Rectal smooth muscle tissue (tissue), 1 donor: Measurements from ENCODE around the gene GTPBP3.

ENCODE experiments used
- H3K27ac ChIP-seq: one replicate; pipeline ENCODE4 v1.7.0; 2013; ENCODE audit warnings: low read depth, low read length, inconsistent platforms
- H3K27me3 ChIP-seq: one replicate; pipeline ENCODE4 v1.7.0; 2013; ENCODE audit warnings: low read length; ENCODE audit not compliant: control insufficient read depth, insufficient read depth
- H3K36me3 ChIP-seq: one replicate; pipeline ENCODE4 v1.7.0; 2013; ENCODE audit warnings: low read length; ENCODE audit not compliant: control insufficient read depth, insufficient read depth
- H3K4me1 ChIP-seq: one replicate; pipeline ENCODE4 v1.7.0; 2013; ENCODE audit warnings: low read length; ENCODE audit not compliant: control insufficient read depth, insufficient read depth
- H3K4me3 ChIP-seq: one replicate; pipeline ENCODE4 v1.7.0; 2013; ENCODE audit warnings: low read length
- H3K9ac ChIP-seq: one replicate; pipeline ENCODE4 v1.7.0; 2013; ENCODE audit warnings: low read length

Gene GTPBP3

GRCh38 chr19:17303167-17303939, 34.0 kb upstream of the GTPBP3 start, which contains the start of gene ABHD8:
Gene ABHD8, minus strand, starts transcription at chr19:17303425. Its CDS starts 1,809 bp downstream, at chr19:17301616.
- H3K4me3 ChIP-seq = peak within 1 kb of the TSS; percentile 79
- peaks cover 16% of the 10 kb centered on the region for H3K4me1 ChIP-seq
- no peaks in the 10 kb centered on the region for H3K27me3 ChIP-seq
- peak within 1 kb of the TSS; percentile 34 for H3K9ac ChIP-seq
- peak within 1 kb of the TSS; percentile 92 for H3K27ac ChIP-seq
- no peaks in the 10 kb centered on the region for H3K36me3 ChIP-seq

- peak overlapping the region; percentile 79 for H3K4me3 ChIP-seq
- H3K27me3 ChIP-seq = no peaks in the 10 kb centered on the region
- H3K27ac ChIP-seq = peak overlapping the region; percentile 92
- H3K36me3 ChIP-seq = no peaks in the 10 kb centered on the region
- no peak overlapping the region for H3K9ac ChIP-seq
- H3K4me1 ChIP-seq = peaks cover 16% of the 10 kb centered on the region
Measured at GRCh38 chr19:17303940-17304267, 33.4 kb upstream of the GTPBP3 start.

- peaks cover 16% of the 10 kb centered on the region for H3K4me1 ChIP-seq
- peak overlapping the region; percentile 92 for H3K27ac ChIP-seq
- H3K4me3 ChIP-seq = peak overlapping the region; percentile 93
- H3K36me3 ChIP-seq = no peaks in the 10 kb centered on the region
- no peaks in the 10 kb centered on the region for H3K27me3 ChIP-seq
- H3K9ac ChIP-seq = no peak overlapping the region
Measured at GRCh38 chr19:17304386-17305215, 32.8 kb upstream of the GTPBP3 start.

- no peak overlapping the region for H3K9ac ChIP-seq
- H3K27ac ChIP-seq = peak overlapping the region; percentile 92
- H3K4me3 ChIP-seq = peak overlapping the region; percentile 93
- H3K4me1 ChIP-seq = peaks cover 18% of the 10 kb centered on the region
- H3K27me3 ChIP-seq = no peaks in the 10 kb centered on the region
- H3K36me3 ChIP-seq = no peaks in the 10 kb centered on the region
Measured at GRCh38 chr19:17305216-17305516, 32.2 kb upstream of the GTPBP3 start.

- no peaks in the 10 kb centered on the region for H3K27me3 ChIP-seq
- H3K9ac ChIP-seq = peak within 1 kb of the TSS; percentile 71
- H3K4me1 ChIP-seq = peaks cover 22% of the 10 kb centered on the region
- peak within 1 kb of the TSS; percentile 93 for H3K4me3 ChIP-seq
- H3K27ac ChIP-seq = peak within 1 kb of the TSS; percentile 92
- no peaks in the 10 kb centered on the region for H3K36me3 ChIP-seq
Measured at GRCh38 chr19:17305517-17306284, 31.7 kb upstream of the GTPBP3 start, which contains the start of gene MRPL34. Gene MRPL34, plus strand, starts transcription at chr19:17305872. Its CDS starts 21 bp downstream, at chr19:17305893.

- peak overlapping the region; percentile 92 for H3K27ac ChIP-seq
- peak overlapping the region; percentile 71 for H3K9ac ChIP-seq
- H3K27me3 ChIP-seq = no peaks in the 10 kb centered on the region
- H3K36me3 ChIP-seq = no peaks in the 10 kb centered on the region
- peaks cover 22% of the 10 kb centered on the region for H3K4me1 ChIP-seq
- peak overlapping the region; percentile 93 for H3K4me3 ChIP-seq
Measured at GRCh38 chr19:17306285-17306714, 31.1 kb upstream of the GTPBP3 start.

GRCh38 chr19:17307876-17308377, 29.4 kb upstream of the GTPBP3 start:
- Histone ChIP-seq H3K4me1 (peaks cover 19% of the 10 kb centered on the region), H3K36me3 (peaks cover 6% of the 10 kb centered on the region), H3K9ac (no peak overlapping the region), H3K27ac (no peak overlapping the region), H3K27me3 (no peaks in the 10 kb centered on the region), H3K4me3 (no peak overlapping the region)

- peaks cover 14% of the 10 kb centered on the region for H3K4me1 ChIP-seq
- no peaks in the 10 kb centered on the region for H3K27me3 ChIP-seq
- peaks cover 14% of the 10 kb centered on the region for H3K36me3 ChIP-seq
- peak within 1 kb of the TSS; percentile 86 for H3K4me3 ChIP-seq
- peak within 1 kb of the TSS; percentile 69 for H3K9ac ChIP-seq
- peak within 1 kb of the TSS; percentile 53 for H3K27ac ChIP-seq
Measured at GRCh38 chr19:17309198-17309964, 28.0 kb upstream of the GTPBP3 start, which contains the start of gene DDA1. Gene DDA1, plus strand, starts transcription at chr19:17309563. Its CDS starts 92 bp downstream, at chr19:17309655.

- Histone ChIP-seq H3K27me3 (no peaks in the 10 kb centered on the region), H3K27ac (no peak overlapping the region), H3K4me3 (peak overlapping the region; percentile 86), H3K9ac (no peak overlapping the region), H3K36me3 (peaks cover 19% of the 10 kb centered on the region), H3K4me1 (peaks cover 12% of the 10 kb centered on the region)
Measured at GRCh38 chr19:17309965-17310461, 27.3 kb upstream of the GTPBP3 start.

- Histone ChIP-seq H3K27ac (no peak overlapping the region), H3K27me3 (no peaks in the 10 kb centered on the region), H3K4me3 (no peak overlapping the region), H3K9ac (no peak overlapping the region), H3K36me3 (peaks cover 19% of the 10 kb centered on the region), H3K4me1 (peaks cover 6% of the 10 kb centered on the region)
Measured at GRCh38 chr19:17311455-17312188, 25.7 kb upstream of the GTPBP3 start.
